Hepatic stellate cell (primary cell): ENCODE measurements around the gene LRP8.

ENCODE experiments used
- DNase-seq: peaks from one replicate; pipeline ENCODE4 v3.0.0; 2011; ENCODE audit warnings: low spot score

LRP8 gene

GRCh38 chr1:53304527-53304926 lies 23.3 kb downstream of the LRP8 start:
- no peak for DNase-seq

- no peak for DNase-seq
Observed at GRCh38 chr1:53303726-53304515, 23.9 kb downstream of the LRP8 start.

GRCh38 chr1:53303243-53303642 lies 24.6 kb downstream of the LRP8 start:
- no peak for DNase-seq

GRCh38 chr1:53299233-53299632 lies 28.6 kb downstream of the LRP8 start:
- DNase-seq, result no peak

- DNase-seq, result no peak
Observed at GRCh38 chr1:53298045-53298637, 29.7 kb downstream of the LRP8 start.

- DNase-seq, result no peak
Observed at GRCh38 chr1:53297195-53297594, 30.7 kb downstream of the LRP8 start.

GRCh38 chr1:53296117-53296749 lies 31.6 kb downstream of the LRP8 start:
- DNase-seq, result no peak

GRCh38 chr1:53295726-53296116 lies 32.1 kb downstream of the LRP8 start:
- no peak for DNase-seq

GRCh38 chr1:53295295-53295694 lies 32.6 kb downstream of the LRP8 start:
- DNase-seq, result no peak

- no peak for DNase-seq
Observed at GRCh38 chr1:53294567-53294966, 33.3 kb downstream of the LRP8 start.

- DNase-seq, result no peak
Observed at GRCh38 chr1:53294061-53294460, 33.8 kb downstream of the LRP8 start.

- peak; percentile 46 for DNase-seq
Observed at GRCh38 chr1:53293123-53293522, 34.7 kb downstream of the LRP8 start.

- DNase-seq, result no peak
Observed at GRCh38 chr1:53292690-53293089, 35.2 kb downstream of the LRP8 start.

GRCh38 chr1:53291574-53291973 lies 36.3 kb downstream of the LRP8 start:
- no peak for DNase-seq

GRCh38 chr1:53288790-53289429 lies 39.0 kb downstream of the LRP8 start:
- no peak for DNase-seq

- DNase-seq, result no peak
Observed at GRCh38 chr1:53288002-53288789, 39.7 kb downstream of the LRP8 start.

- no peak for DNase-seq
Observed at GRCh38 chr1:53286955-53287354, 40.9 kb downstream of the LRP8 start.

GRCh38 chr1:53285969-53286760 lies 41.7 kb downstream of the LRP8 start:
- no peak for DNase-seq

- DNase-seq, result no peak
Observed at GRCh38 chr1:53285546-53285945, 42.3 kb downstream of the LRP8 start.

GRCh38 chr1:53284224-53285020 lies 43.4 kb downstream of the LRP8 start:
- no peak for DNase-seq
